Body of pancreas (tissue), 4 donors: Measurements from ENCODE around the gene ZFHX3.

Experiments
- CTCF ChIP-seq, 7 experiments: fragments of 450-650 bp in 4 of 7; fragments of 200-600 bp in 3 of 7; sonication (generic) in 3 of 7; IDR thresholded peaks; one replicate each; pipeline ENCODE4 v1.5.1; 2016 to 2019; ENCODE audit warnings: antibody characterized with exemption in 7 of 7
- POLR2A ChIP-seq, 3 donors: fragments of 450-650 bp; IDR thresholded peaks; one replicate each; pipeline ENCODE4 v1.6.1; 2016; ENCODE audit warnings: antibody characterized with exemption in 3 of 3, mild to moderate bottlenecking in 2 of 3

- TF ChIP-seq POLR2A (IDR thresholded peaks at IDR 0.05) (no peak), CTCF (IDR thresholded peaks at IDR 0.05) (no peak)
Measured at GRCh38 chr16:72970656-72971055, 77.3 kb downstream of the ZFHX3 start.
